Central memory CD4-positive, alpha-beta T cell (primary cell): ENCODE measurements around the gene TNS3.

Experiments used
- DNase-seq: peaks from one replicate; pipeline ENCODE4 v3.0.0; 2022

The TNS3 gene

DNA sequence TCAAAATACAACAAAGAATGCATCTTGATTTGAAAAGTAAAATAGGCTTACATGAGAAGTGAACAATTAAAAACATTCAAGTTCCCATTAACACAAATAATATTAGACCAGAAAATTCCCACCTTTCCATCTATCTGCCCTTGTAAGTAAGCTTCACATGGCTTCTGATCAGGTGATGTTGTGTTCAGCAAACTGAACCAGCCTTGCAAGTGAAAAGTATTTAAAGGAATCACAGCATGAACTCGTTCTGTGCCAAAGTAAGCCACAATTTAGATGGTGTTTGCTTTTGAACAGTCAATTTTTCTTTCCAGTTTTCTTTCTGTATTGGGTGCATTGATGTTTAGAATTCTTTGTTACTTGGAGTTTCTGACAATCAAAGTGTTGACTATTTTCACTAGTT, 347.9 kb downstream of the TNS3 start:
- no peak for DNase-seq

DNA sequence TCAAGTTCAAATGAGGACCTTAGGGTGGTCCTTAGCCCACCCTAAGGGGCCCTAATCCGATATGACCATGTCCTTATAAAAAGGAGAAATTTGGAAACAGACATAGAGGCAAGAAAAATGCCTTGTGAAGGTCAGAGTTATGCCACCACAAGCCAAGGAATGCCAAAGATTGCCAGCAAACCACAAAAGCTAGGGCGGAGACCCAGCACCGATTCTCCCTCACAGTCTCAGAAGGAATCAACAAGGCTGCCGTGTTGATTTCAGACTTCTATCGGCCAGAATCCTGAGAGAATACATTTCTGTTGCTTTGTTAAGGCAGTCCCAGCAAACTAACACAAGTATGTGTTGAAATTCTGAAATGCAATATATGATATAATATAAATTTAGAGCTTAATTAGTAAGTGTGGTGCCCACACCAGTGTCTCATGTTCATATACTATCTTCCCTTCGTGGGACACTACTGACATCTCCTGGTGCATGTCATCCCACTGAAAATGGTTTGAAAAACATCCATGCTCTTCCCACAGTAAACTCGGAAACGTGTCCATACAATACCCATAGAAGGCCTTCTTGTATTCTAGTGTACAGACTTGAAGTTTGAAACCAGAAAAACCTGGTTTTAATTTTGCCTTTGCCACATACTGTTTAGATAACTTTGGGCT, 349.0 kb downstream of the TNS3 start:
- no peak for DNase-seq

DNA sequence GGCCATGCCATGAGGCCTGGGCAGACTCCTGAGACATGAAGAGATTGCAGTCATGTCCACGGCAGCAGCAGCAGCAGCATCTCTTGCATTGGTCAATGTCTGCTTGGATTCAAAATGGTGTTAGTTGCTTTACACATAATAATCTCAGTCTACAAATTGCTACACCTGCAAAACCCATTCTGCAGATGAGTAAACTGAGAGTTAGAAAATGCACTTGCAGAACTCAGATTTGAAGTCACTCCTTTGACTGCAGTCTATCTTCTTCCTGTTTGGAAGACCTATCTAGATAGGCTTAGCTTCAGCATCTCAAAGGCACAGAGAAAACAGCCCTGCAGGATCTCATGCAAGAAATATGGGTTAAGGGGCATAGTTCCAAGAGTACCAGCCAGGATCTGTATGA, 350.3 kb downstream of the TNS3 start:
- DNase-seq, result no peak

DNA sequence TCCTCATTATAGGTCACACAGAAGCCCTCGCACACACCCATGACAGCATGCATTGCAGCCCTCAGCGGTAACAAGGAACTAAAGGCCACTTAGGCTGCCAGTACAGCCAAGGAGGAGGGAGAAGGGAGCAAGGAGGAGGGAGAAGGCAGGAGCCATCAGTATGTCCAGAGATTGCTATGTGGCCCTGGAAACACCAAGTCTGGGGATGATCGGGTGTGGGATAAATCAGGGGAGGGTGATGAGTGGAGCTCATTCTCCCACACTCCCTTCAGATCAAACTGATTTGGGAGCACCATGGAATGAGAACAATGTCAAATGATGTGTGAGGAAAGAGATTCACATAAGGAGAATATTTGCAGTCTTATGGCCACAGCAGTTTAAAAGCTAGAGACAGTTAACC, 350.9 kb downstream of the TNS3 start:
- no peak for DNase-seq

DNA sequence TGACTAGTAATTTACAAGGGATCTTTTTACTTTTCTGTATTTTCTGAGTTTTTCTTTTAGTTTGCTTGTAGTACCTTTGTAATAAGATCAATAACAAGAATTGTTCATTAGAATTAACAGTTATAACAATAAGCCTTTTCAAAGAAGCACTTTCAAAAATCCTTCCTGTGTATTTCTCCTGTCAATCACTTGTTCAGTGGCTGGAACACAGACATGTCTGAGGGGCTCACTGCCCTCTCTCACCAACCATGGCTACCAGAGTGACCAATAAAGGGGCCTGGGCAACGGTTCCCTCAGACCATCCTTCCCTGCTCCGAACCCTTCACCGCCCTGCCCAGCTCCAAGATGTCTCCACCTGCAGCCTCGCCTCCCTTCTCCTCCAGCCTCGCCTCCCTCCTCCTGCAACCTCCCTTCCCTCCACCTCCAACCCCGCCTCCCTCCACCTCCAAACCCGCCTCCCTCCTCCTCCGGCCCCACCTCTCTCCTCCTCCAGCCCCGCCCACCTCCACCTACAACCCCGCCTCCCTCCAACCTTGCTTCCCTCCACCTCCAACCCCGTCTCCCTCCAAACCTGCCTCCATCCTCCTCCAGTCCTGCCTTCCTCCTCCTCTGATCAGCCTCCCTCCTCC, 353.4 kb downstream of the TNS3 start:
- no peak for DNase-seq

DNA sequence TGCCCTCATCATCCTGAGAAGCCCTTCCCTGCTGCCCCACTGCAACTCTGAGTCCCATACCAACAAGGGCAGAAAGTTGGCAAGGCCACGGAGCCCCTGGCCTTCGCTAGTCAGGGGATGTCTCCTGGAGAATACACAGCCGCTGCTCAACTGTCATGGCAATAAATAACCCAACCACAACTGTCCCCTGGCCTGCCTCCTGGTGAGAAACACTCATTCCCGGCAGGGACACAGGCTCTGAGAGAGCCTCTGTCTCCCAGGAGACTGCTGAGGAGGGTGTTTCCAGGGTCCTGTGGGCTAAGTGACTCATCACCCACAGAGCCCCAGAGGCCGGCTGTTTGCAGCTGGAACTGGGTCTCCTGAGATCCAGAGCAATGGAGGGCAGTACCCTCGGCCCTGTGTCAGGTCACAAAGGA, 354.1 kb downstream of the TNS3 start:
- no peak for DNase-seq

DNA sequence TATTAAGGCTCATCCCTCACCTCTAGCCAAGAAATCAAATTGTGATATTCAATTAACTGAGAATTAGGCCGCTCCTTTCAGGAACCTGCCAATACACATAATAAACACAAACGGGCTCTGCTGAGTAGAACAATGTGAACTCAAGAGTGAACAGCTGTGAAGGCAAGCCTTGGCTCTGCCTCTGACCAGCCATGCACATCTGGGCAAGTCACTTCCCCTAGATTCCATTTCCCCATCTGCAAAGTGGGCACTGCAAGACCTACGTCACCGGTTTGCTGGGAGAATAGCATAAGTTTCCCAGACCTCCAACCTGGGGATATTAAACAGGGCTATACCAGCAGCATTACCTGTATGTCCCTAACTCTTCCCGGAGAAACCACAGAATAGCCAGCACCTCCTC, 355.2 kb downstream of the TNS3 start:
- no peak for DNase-seq

DNA sequence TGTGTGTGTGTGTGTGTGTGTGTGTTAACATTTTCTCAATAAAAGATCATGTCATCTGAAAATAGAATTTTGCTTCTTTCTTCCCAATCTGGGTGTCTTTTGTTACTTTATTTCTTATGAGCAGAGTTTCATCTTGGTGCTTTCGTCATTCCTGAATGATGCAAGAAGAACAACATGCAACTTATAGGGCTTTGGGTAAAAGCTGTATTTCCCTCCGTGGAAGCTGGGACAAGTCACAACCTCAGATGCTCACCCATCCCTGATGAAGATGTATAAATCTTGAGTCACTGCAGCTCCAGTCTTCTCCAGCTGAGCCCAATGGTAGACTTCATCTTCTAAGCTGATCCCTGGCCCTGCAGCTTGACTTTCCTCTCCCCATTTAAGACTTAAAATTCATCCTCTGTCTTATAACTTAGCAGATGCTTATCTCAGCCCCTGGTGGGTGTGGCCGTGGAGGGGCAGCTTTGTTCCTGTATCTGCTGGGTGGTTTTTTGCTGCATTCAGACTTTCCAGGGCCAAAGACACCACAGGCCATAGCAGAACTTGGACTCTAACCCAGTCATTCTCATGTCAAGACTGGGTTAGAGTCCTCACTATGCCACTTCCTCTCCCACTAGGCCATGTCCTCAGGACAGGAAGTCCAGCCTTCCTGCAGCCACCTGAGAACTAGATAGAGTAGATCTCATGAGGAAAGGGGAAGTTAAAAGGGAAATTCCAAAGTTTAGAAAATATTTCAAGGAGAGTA, 356.4 kb downstream of the TNS3 start:
- DNase-seq, result no peak
